Measurements from ENCODE around the gene CCR4.

DNA sequence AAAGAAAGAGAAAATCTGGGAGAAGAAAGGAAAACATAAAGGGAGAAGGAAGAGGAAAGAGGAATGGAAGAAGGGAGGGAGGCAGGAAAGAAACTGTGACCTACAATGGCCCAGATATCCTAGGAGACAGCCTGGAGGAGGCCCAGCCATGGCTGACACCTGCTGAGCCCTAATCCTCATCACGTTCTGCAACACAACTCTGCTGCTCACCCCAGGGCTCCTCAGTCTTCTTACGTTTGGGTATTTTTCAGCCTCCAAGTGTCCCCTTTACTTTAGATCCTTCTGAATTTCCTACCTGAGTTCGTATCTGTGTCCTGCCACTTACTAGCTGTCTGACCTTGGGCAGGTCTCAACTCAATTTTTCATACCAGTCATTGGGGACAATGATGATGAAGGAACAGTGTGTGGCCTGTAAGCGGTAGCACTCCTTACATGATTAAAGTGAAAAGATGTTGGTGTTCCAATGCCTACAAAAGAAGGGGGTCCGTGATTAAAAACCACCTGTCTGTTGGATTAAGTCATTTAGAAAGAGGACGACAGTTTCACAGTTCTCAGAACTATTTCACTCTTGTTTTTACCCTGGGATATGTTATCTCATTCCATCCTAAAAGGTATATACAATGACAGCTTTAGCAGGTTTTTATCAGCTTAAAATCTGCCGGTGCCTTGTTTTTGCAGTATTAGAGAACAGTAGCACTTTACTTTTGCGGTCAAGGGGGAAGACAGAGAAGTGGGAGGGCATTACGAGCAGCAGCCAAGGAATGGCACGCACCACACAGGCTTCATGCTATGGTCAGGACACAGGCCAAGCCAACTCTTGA lies 47.4 kb downstream of the CCR4 start:
- TF ChIP-seq EZH2 (IDR thresholded peaks at IDR 0.05; ENCODE audit: borderline replicate concordance, control insufficient read depth, low read depth, low read length) (no peak), YY1 (IDR thresholded peaks at IDR 0.05; ENCODE audit: low read depth, low read length) (no peak), CREB1 (IDR thresholded peaks at IDR 0.05; ENCODE audit: low read depth) (no peak), NFYB (IDR thresholded peaks at IDR 0.05; ENCODE audit: insufficient read depth, low read depth, low read length) (no peak)
- TF ChIP-seq, protein P1, sequence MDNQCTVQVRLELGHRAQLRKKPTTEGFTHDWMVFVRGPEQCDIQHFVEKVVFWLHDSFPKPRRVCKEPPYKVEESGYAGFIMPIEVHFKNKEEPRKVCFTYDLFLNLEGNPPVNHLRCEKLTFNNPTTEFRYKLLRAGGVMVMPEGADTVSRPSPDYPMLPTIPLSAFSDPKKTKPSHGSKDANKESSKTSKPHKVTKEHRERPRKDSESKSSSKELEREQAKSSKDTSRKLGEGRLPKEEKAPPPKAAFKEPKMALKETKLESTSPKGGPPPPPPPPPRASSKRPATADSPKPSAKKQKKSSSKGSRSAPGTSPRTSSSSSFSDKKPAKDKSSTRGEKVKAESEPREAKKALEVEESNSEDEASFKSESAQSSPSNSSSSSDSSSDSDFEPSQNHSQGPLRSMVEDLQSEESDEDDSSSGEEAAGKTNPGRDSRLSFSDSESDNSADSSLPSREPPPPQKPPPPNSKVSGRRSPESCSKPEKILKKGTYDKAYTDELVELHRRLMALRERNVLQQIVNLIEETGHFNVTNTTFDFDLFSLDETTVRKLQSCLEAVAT (IDR thresholded peaks at IDR 0.05): no peak
- TF ChIP-seq, protein P2, sequence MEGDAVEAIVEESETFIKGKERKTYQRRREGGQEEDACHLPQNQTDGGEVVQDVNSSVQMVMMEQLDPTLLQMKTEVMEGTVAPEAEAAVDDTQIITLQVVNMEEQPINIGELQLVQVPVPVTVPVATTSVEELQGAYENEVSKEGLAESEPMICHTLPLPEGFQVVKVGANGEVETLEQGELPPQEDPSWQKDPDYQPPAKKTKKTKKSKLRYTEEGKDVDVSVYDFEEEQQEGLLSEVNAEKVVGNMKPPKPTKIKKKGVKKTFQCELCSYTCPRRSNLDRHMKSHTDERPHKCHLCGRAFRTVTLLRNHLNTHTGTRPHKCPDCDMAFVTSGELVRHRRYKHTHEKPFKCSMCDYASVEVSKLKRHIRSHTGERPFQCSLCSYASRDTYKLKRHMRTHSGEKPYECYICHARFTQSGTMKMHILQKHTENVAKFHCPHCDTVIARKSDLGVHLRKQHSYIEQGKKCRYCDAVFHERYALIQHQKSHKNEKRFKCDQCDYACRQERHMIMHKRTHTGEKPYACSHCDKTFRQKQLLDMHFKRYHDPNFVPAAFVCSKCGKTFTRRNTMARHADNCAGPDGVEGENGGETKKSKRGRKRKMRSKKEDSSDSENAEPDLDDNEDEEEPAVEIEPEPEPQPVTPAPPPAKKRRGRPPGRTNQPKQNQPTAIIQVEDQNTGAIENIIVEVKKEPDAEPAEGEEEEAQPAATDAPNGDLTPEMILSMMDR (IDR thresholded peaks at IDR 0.05 in 2 of 3, conservative IDR thresholded peaks at IDR 0.05 in 1 of 3; ENCODE audit: control insufficient read depth in 2 of 3, extremely low read depth in 1 of 3, insufficient read depth in 1 of 3, low read depth in 3 of 3, low read length in 3 of 3): no peak

Measured in GM12878 (cell line).